H1 (cell line): Measurements from ENCODE around the gene RMND1. TPM values are rescaled to one million over a fixed set of nuclear protein-coding genes. Genes with fewer than 3 reads are reported as not detected.

Experiments used
- CTCF ChIA-PET: fragments of 300-600 bp; sonication (Branson Sonifier 250); formaldehyde crosslinking; loops from one replicate; lab custom pipeline; 2021; ENCODE audit not compliant: partially characterized antibody; lab: Charles Lee
- POLR2A ChIA-PET: fragments of 300-600 bp; sonication (Branson Sonifier 250); formaldehyde crosslinking; loops from one replicate; lab custom pipeline; 2021; ENCODE audit warnings: inconsistent platforms; ENCODE audit not compliant: partially characterized antibody; lab: Charles Lee
- DNase-seq, 2 experiments: peaks; one replicate each; pipeline versions ENCODE4 v3.0.0 to v3.0.0-alpha.2; 2010 to 2022; ENCODE audit warnings: low spot score in 2 of 2, low read depth in 1 of 2, mixed read lengths in 1 of 2
- FAIRE-seq: peaks from 2 replicates; lab custom pipeline; 2011; peaks lifted over from hg19 to GRCh38; lab: Jason Lieb, UNC
- H2AFZ ChIP-seq: 2 replicates; pipeline ENCODE4 v1.8.1; 2012; ENCODE audit warnings: low read length, inconsistent platforms
- H2AK5ac ChIP-seq: 2 replicates; pipeline ENCODE4 v1.6.1; 2013; ENCODE audit warnings: low read depth, low read length
- H2BK120ac ChIP-seq: replicated peaks from 2 replicates; pipeline ENCODE3; 2013; ENCODE audit warnings: low read depth, low read length, inconsistent platforms
- H2BK12ac ChIP-seq: 2 replicates; pipeline ENCODE4 v1.6.1; 2013; ENCODE audit warnings: low read depth, low read length
- H2BK15ac ChIP-seq: 2 replicates; pipeline ENCODE4 v1.6.1; 2013; ENCODE audit warnings: low read length
- H2BK20ac ChIP-seq: 2 replicates; pipeline ENCODE4 v1.6.1; 2013; ENCODE audit warnings: low read length
- H2BK5ac ChIP-seq: 2 replicates; pipeline ENCODE4 v1.6.1; 2013; ENCODE audit warnings: low read depth, low read length
- H3K14ac ChIP-seq: 2 replicates; pipeline ENCODE4 v1.6.1; 2013; ENCODE audit warnings: inconsistent platforms; ENCODE audit not compliant: insufficient read length
- H3K18ac ChIP-seq: 2 replicates; pipeline ENCODE4 v1.6.1; 2013; ENCODE audit warnings: low read length; ENCODE audit errors: extremely low read depth
- H3K23ac ChIP-seq: 2 replicates; pipeline ENCODE4 v1.6.1; 2013; ENCODE audit warnings: inconsistent platforms; ENCODE audit not compliant: insufficient read length
- H3K23me2 ChIP-seq: 2 replicates; pipeline ENCODE4 v1.6.1; 2013; ENCODE audit warnings: low read depth, low read length
- H3K27ac ChIP-seq: 2 replicates; pipeline ENCODE4 v1.6.1; 2011; ENCODE audit warnings: low read depth, low read length, inconsistent platforms
- H3K27me3 ChIP-seq, 4 experiments: replicated peaks in 1 of 4; 1 replicate in 1 of 4; 2 replicates in 3 of 4; pipeline versions ENCODE4 v1.6.1 to v1.8.1; 2011 to 2013; ENCODE audit warnings: low read length in 3 of 4, mild to moderate bottlenecking in 3 of 4, inconsistent platforms in 2 of 4, mixed read lengths in 2 of 4, moderate library complexity in 1 of 4; ENCODE audit not compliant: control insufficient read depth in 3 of 4, insufficient read depth in 3 of 4; ENCODE audit errors: extremely low read depth in 1 of 4
- H3K36me3 ChIP-seq, 4 experiments: 2 replicates each; pipeline versions ENCODE4 v1.6.1 to v1.8.1; 2011 to 2013; ENCODE audit warnings: mild to moderate bottlenecking in 4 of 4, low read length in 3 of 4, moderate library complexity in 2 of 4, control low read depth in 1 of 4, inconsistent platforms in 1 of 4; ENCODE audit not compliant: insufficient read depth in 4 of 4, control insufficient read depth in 2 of 4
- H3K4ac ChIP-seq: replicated peaks from 2 replicates; pipeline ENCODE3; 2013; ENCODE audit warnings: low read length, low read depth, mixed read lengths, inconsistent platforms; ENCODE audit not compliant: insufficient read length
- H3K4me1 ChIP-seq, 4 experiments: replicated peaks in 1 of 4; 1 replicate in 1 of 4; 2 replicates in 3 of 4; pipeline versions ENCODE4 v1.6.1 to v1.8.1; 2011 to 2013; ENCODE audit warnings: low read length in 3 of 4, inconsistent platforms in 2 of 4, mixed read lengths in 1 of 4; ENCODE audit not compliant: insufficient read depth in 4 of 4, control insufficient read depth in 3 of 4
- H3K4me2 ChIP-seq, 2 experiments: 2 replicates each; pipeline versions ENCODE4 v1.6.1 to v1.8.1; 2011 to 2013; ENCODE audit warnings: low read depth in 2 of 2, low read length in 2 of 2, control low read depth in 1 of 2, inconsistent platforms in 1 of 2, mild to moderate bottlenecking in 1 of 2; ENCODE audit not compliant: insufficient read depth in 1 of 2
- H3K4me3 ChIP-seq, 4 experiments: fragments of 200-600, 300-600 bp in 1 of 4; sonication (generic), shearing (Covaris generic), sonication (Bioruptor Twin) in 1 of 4; 2 replicates each; pipeline versions ENCODE4 v1.5.1 to v1.8.1; 2011 to 2016; ENCODE audit warnings: low read length in 4 of 4, low read depth in 3 of 4, control low read depth in 2 of 4, inconsistent platforms in 2 of 4, mild to moderate bottlenecking in 2 of 4, mixed read lengths in 1 of 4, moderate library complexity in 1 of 4; ENCODE audit not compliant: insufficient read depth in 2 of 4; ENCODE audit errors: extremely low read depth in 1 of 4
- H3K56ac ChIP-seq: replicated peaks from 2 replicates; pipeline ENCODE3; 2013; ENCODE audit warnings: low read depth, mild to moderate bottlenecking, mixed read lengths, low read length, inconsistent platforms; ENCODE audit not compliant: insufficient read length
- H3K79me1 ChIP-seq: 2 replicates; pipeline ENCODE4 v1.6.1; 2013; ENCODE audit warnings: low read depth, low read length, control low read depth
- H3K79me2 ChIP-seq, 2 experiments: 2 replicates each; pipeline versions ENCODE4 v1.6.1 to v1.8.1; 2012 to 2013; ENCODE audit warnings: low read length in 2 of 2, mild to moderate bottlenecking in 2 of 2, inconsistent platforms in 1 of 2; ENCODE audit not compliant: insufficient read depth in 2 of 2, control insufficient read depth in 1 of 2
- H3K9ac ChIP-seq, 4 experiments: replicated peaks in 1 of 4; 1 replicate in 1 of 4; 2 replicates in 3 of 4; pipeline versions ENCODE4 v1.6.1 to v1.8.1; 2011 to 2013; ENCODE audit warnings: low read depth in 3 of 4, low read length in 3 of 4, control low read depth in 2 of 4, mild to moderate bottlenecking in 2 of 4, moderate library complexity in 2 of 4, inconsistent platforms in 1 of 4; ENCODE audit errors: extremely low read depth in 1 of 4
- H3K9me3 ChIP-seq, 2 experiments: 2 replicates each; pipeline versions ENCODE4 v1.6.1 to v1.8.1; 2012 to 2013; ENCODE audit warnings: mild to moderate bottlenecking in 2 of 2, moderate library complexity in 2 of 2, control low read depth in 1 of 2, inconsistent platforms in 1 of 2, low read depth in 1 of 2, low read length in 1 of 2, mixed read lengths in 1 of 2; ENCODE audit not compliant: insufficient read depth in 2 of 2
- H4K20me1 ChIP-seq, 2 experiments: replicated peaks in 1 of 2; 2 replicates each; pipeline versions ENCODE3 to v1.8.1; 2011 to 2013; ENCODE audit warnings: inconsistent platforms in 2 of 2, low read length in 2 of 2, mild to moderate bottlenecking in 1 of 2; ENCODE audit not compliant: insufficient read depth in 2 of 2, control insufficient read depth in 1 of 2
- H4K5ac ChIP-seq: 2 replicates; pipeline ENCODE4 v1.6.1; 2013; ENCODE audit warnings: low read length, low read depth, mixed read lengths, inconsistent platforms; ENCODE audit not compliant: insufficient read length
- H4K8ac ChIP-seq: 2 replicates; pipeline ENCODE4 v1.8.0; 2013; ENCODE audit warnings: mild to moderate bottlenecking, moderate library complexity, low read length, inconsistent platforms; ENCODE audit not compliant: insufficient read depth; ENCODE audit errors: extremely low read depth
- H4K91ac ChIP-seq: replicated peaks from 2 replicates; pipeline ENCODE3; 2013; ENCODE audit warnings: low read length, mixed read lengths, inconsistent platforms; ENCODE audit not compliant: insufficient read length
- EGR1 ChIP-seq: IDR thresholded peaks from 2 replicates; pipeline ENCODE4 v1.6.1; 2011; ENCODE audit warnings: low read depth, low read length, borderline replicate concordance
- EP300 ChIP-seq, 2 experiments: IDR thresholded peaks; 1 replicate in 1 of 2; 2 replicates in 1 of 2; pipeline ENCODE4 v1.6.1; 2011 to 2012; ENCODE audit warnings: low read depth in 2 of 2, low read length in 2 of 2, mild to moderate bottlenecking in 2 of 2, borderline replicate concordance in 1 of 2, inconsistent platforms in 1 of 2, moderate library complexity in 1 of 2
- EZH2 ChIP-seq: fragments of 200-600 bp; sonication (generic); IDR thresholded peaks from 2 replicates; pipeline ENCODE4 v1.7.1; 2012; ENCODE audit warnings: low read depth, mild to moderate bottlenecking, moderate library complexity, low read length, inconsistent platforms; ENCODE audit not compliant: severe bottlenecking
- GABPA ChIP-seq: IDR thresholded peaks from 2 replicates; pipeline ENCODE4 v1.6.1; 2011; ENCODE audit warnings: mild to moderate bottlenecking, low read length, moderate library complexity, borderline replicate concordance; ENCODE audit not compliant: insufficient read depth
- JUN ChIP-seq: IDR thresholded peaks from 2 replicates; pipeline ENCODE4 v1.6.1; 2011; ENCODE audit warnings: low read depth, mild to moderate bottlenecking, improper control_type of control experiment, low read length
- KDM1A ChIP-seq: fragments of 200-600, 300-600 bp; sonication (generic); IDR thresholded peaks from 2 replicates; pipeline ENCODE4 v1.7.1; 2016; ENCODE audit warnings: mild to moderate bottlenecking, low read length, borderline replicate concordance
- KDM4A ChIP-seq: IDR thresholded peaks from one replicate; pipeline ENCODE4 v1.7.1; 2012; ENCODE audit warnings: low read depth, mild to moderate bottlenecking, moderate library complexity, low read length, inconsistent platforms; ENCODE audit not compliant: severe bottlenecking
- KDM5A ChIP-seq: fragments of 200-600 bp; IDR thresholded peaks from 2 replicates; pipeline ENCODE4 v1.7.1; 2012; ENCODE audit warnings: mild to moderate bottlenecking, low read length, inconsistent platforms, mixed read lengths
- PHF8 ChIP-seq: fragments of 200-600 bp; sonication (generic); conservative IDR thresholded peaks from 2 replicates; pipeline ENCODE4 v1.7.1; 2012; ENCODE audit warnings: low read depth, mild to moderate bottlenecking, inconsistent platforms, low read length, moderate library complexity
- POLR2A ChIP-seq, 2 experiments: IDR thresholded peaks; 1 replicate in 1 of 2; 2 replicates in 1 of 2; pipeline ENCODE4 v1.6.1; 2011; ENCODE audit warnings: low read depth in 2 of 2, low read length in 2 of 2, mild to moderate bottlenecking in 2 of 2; ENCODE audit errors: control extremely low read depth in 1 of 2
- RBBP5 ChIP-seq: IDR thresholded peaks from 2 replicates; pipeline ENCODE4 v1.7.1; 2012; ENCODE audit warnings: low read depth, mild to moderate bottlenecking, inconsistent platforms, low read length, moderate library complexity, borderline replicate concordance
- SRF ChIP-seq: IDR thresholded peaks from 2 replicates; pipeline ENCODE4 v1.6.1; 2011; ENCODE audit warnings: mild to moderate bottlenecking, low read depth, low read length, moderate library complexity
- TCF12 ChIP-seq: IDR thresholded peaks from 2 replicates; pipeline ENCODE4 v1.6.1; 2011; ENCODE audit warnings: low read depth, mild to moderate bottlenecking, low read length
- WGBS, 2 experiments: shearing (Covaris generic) in 1 of 2; methylation state at CpG; one replicate each; pipeline versions ENCODE4 v1.1.6 to v1.1.7; 2013 to 2015; ENCODE audit warnings: low lambda C conversion rate in 2 of 2, mixed read lengths in 2 of 2, inconsistent platforms in 1 of 2, low coverage in 1 of 2, missing lambda C conversion rate in 1 of 2; ENCODE audit not compliant: insufficient replicate concordance in 2 of 2, insufficient coverage in 1 of 2, insufficient read length in 1 of 2; ENCODE audit errors: extremely low coverage in 1 of 2, missing lambda C conversion rate in 1 of 2; 5-methylcytosine and 5-hydroxymethylcytosine counted together
- polyA plus RNA-seq, 7 experiments: library from polyadenylated mRNA; depleted of rRNA in 3 of 7; stranded (reverse) in 5 of 7; unstranded in 2 of 7; fragments of >200 nt in 5 of 7; fragments of 200-250 nt in 2 of 7; gene quantifications; 1 replicate in 5 of 7; 2 replicates in 1 of 7; 4 replicates in 1 of 7; pipeline versions ENCODE4 v1.2.1 to v1.2.3, GENCODE V29; 2011 to 2013; ENCODE audit warnings: missing spikeins in 2 of 7, mixed read lengths in 2 of 7
- total RNA-seq: library from RNA; stranded (reverse); fragmentation: NEBNext Ultra II Directional; extraction: Animal tissue kit (Norgen Biotek cat#: 25700); gene quantifications from 2 replicates; pipeline ENCODE4 v1.2.1, GENCODE V29; 2021
- TF ChIP-seq, protein P1 (sequence below): IDR thresholded peaks from 2 replicates; pipeline ENCODE4 v1.6.1; 2012; ENCODE audit warnings: inconsistent platforms

Gene RMND1
- total and polyA plus RNA-seq, 2 of the 8 experiments (the other 6 are each of a cell fraction or from before 2014, with no cell fraction given) = 7.3 to 21.9 TPM

DNA sequence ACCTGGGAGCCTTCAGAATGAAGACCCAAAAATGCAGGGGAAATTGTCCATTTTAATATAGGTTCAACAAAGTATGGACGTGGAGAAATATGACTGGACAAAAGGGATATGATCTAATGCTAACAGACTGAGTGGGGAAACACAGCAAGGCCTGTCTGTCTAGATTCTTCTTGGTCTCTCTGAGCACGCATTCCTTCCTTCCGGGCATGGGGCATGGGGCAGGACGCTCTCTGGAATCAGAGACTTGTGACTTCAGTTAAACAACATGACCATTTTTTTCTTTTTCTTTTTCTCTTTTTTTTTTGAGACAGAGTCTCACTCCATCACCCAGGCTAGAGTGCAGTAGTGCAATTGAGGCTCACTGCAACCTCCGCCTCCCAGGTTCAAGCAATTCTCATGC is 92.4 kb downstream of the RMND1 start:
- Histone ChIP-seq H3K79me1 (no peaks in the 10 kb centered on the region), H2BK5ac (no peak overlapping the region), H3K18ac (no peak overlapping the region), H3K36me3 (peaks cover 0 to 8% (median 0%) of the 10 kb centered on the region in 4 experiments; a peak in 2 of 8 replicates), H2BK20ac (no peak overlapping the region), H3K4me1 (no peaks in the 10 kb centered on the region), H3K4ac (no peak overlapping the region), H4K5ac (no peak overlapping the region), H3K79me2 (no peaks in the 10 kb centered on the region), H3K23me2 (no peaks in the 10 kb centered on the region), H3K4me2 (no peak overlapping the region), H3K27ac (no peak overlapping the region), H3K14ac (no peak overlapping the region), H3K9ac (no peak overlapping the region), H3K27me3 (no peaks in the 10 kb centered on the region), H3K23ac (no peak overlapping the region), H2AK5ac (no peak overlapping the region), H4K8ac (no peak overlapping the region), H3K56ac (no peak overlapping the region), H4K91ac (no peak overlapping the region), H2BK12ac (no peak overlapping the region), H2BK15ac (no peak overlapping the region), H4K20me1 (no peaks in the 10 kb centered on the region), H2BK120ac (no peak overlapping the region), H3K4me3 (no peak overlapping the region), H3K9me3 (no peaks in the 10 kb centered on the region), H2AFZ (no peak overlapping the region)
- WGBS, 2 experiments = 90% methylated on average over 5 of the region's 5 CpGs; no CpG with 5 or more reads in 1 of the 2 experiments
- no peak for FAIRE-seq
- ChIA-PET POLR2A (interaction anchor here (2.0 kb wide), 1 partner anchor 31 kb away, joined by 6 read pairs; no protein-coding TSS in a partner anchor), CTCF (interaction anchor here (1.2 kb wide), 1 partner anchor 11 kb away, joined by 4 read pairs; no protein-coding TSS in a partner anchor)
- no peak for DNase-seq
- TF ChIP-seq KDM4A = no peak
- TF ChIP-seq POLR2A (IDR thresholded peaks at IDR 0.05; ENCODE audit: control extremely low read depth in 1 of 2, low read depth in 2 of 2, low read length in 2 of 2) = no peak
- TF ChIP-seq EGR1 = no peak
- TF ChIP-seq PHF8 = no peak
- TF ChIP-seq RBBP5 = no peak
- TF ChIP-seq KDM1A = no peak
- no peak for TF ChIP-seq TCF12
- TF ChIP-seq, protein P1, sequence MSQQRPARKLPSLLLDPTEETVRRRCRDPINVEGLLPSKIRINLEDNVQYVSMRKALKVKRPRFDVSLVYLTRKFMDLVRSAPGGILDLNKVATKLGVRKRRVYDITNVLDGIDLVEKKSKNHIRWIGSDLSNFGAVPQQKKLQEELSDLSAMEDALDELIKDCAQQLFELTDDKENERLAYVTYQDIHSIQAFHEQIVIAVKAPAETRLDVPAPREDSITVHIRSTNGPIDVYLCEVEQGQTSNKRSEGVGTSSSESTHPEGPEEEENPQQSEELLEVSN = no peak
- no peak for TF ChIP-seq JUN
- no peak for TF ChIP-seq SRF
- no peak for TF ChIP-seq EZH2
- TF ChIP-seq EP300 (IDR thresholded peaks at IDR 0.05; ENCODE audit: borderline replicate concordance in 1 of 2, low read depth in 2 of 2, low read length in 2 of 2) = no peak
- no peak for TF ChIP-seq GABPA
- no peak for TF ChIP-seq KDM5A
